HUES64 (cell line): ENCODE measurements around the gene FAAH2. TPM values are rescaled to one million over a fixed set of nuclear protein-coding genes. Genes with fewer than 3 reads are reported as not detected.

Experiments
- H3K27ac ChIP-seq: 2 replicates; pipeline ENCODE4 v1.7.0; 2013; ENCODE audit warnings: low read depth, low read length, inconsistent platforms
- H3K27me3 ChIP-seq: 2 replicates; pipeline ENCODE4 v1.6.1; 2013; ENCODE audit warnings: mild to moderate bottlenecking, low read length; ENCODE audit not compliant: insufficient read depth
- H3K36me3 ChIP-seq: 2 replicates; pipeline ENCODE4 v1.6.1; 2013; ENCODE audit warnings: mild to moderate bottlenecking, low read length; ENCODE audit not compliant: insufficient read depth
- H3K4me1 ChIP-seq: 2 replicates; pipeline ENCODE4 v1.6.1; 2013; ENCODE audit warnings: mild to moderate bottlenecking, low read length, moderate library complexity; ENCODE audit not compliant: insufficient read depth
- H3K4me3 ChIP-seq: 2 replicates; pipeline ENCODE4 v1.5.1; 2013; ENCODE audit warnings: mild to moderate bottlenecking, low read length, moderate library complexity
- H3K9ac ChIP-seq: 2 replicates; pipeline ENCODE4 v1.6.1; 2013; ENCODE audit warnings: mild to moderate bottlenecking, low read depth, low read length
- H3K9me3 ChIP-seq: 2 replicates; pipeline ENCODE4 v1.6.1; 2013; ENCODE audit warnings: low read depth, low read length; ENCODE audit not compliant: insufficient read depth
- WGBS: fragments of 150-250, 120-280 bp; methylation state at CpG from one replicate; pipeline ENCODE4 v1.1.7; 2013; ENCODE audit warnings: missing lambda C conversion rate; 5-methylcytosine and 5-hydroxymethylcytosine counted together
- polyA plus RNA-seq, 2 experiments: library from polyadenylated mRNA; stranded (reverse); fragments of 50-300 nt; gene quantifications; one replicate each; pipeline ENCODE4 v1.2.3, GENCODE V29; 2013

FAAH2 gene
- 2.4 TPM for polyA plus RNA-seq (2013, experiment 1 of 2)
- polyA plus RNA-seq (2013, experiment 2 of 2): 3.4 TPM

GRCh38 chrX:57286507-57287251 is at the start of gene FAAH2:
FAAH2 (plus strand) TSS chrX:57286706; CDS start chrX:57286826, 120 bp downstream.
- Histone ChIP-seq H3K27ac (peak within 1 kb of the TSS; percentile 56; the same call in 1 of the 2 replicates), H3K9ac (peak within 1 kb of the TSS; percentile 71), H3K27me3 (no peaks in the 10 kb centered on the region), H3K4me1 (no peaks in the 10 kb centered on the region), H3K36me3 (no peaks in the 10 kb centered on the region), H3K9me3 (no peaks in the 10 kb centered on the region), H3K4me3 (peak within 1 kb of the TSS; percentile 88)
- WGBS: 9% methylated on average over 19 of the region's 22 CpGs

GRCh38 chrX:57241967-57242366 is 44.5 kb upstream of the FAAH2 start:
- Histone ChIP-seq H3K27me3 (no peaks in the 10 kb centered on the region), H3K9ac (no peak overlapping the region), H3K4me3 (no peak overlapping the region), H3K36me3 (no peaks in the 10 kb centered on the region), H3K4me1 (no peaks in the 10 kb centered on the region), H3K9me3 (no peaks in the 10 kb centered on the region), H3K27ac (no peak overlapping the region)
- WGBS: 95% methylated on average over 6 of the region's 7 CpGs

- Histone ChIP-seq H3K9me3 (peaks cover 16% of the 10 kb centered on the region), H3K27ac (no peak overlapping the region), H3K4me1 (no peaks in the 10 kb centered on the region), H3K9ac (no peak overlapping the region), H3K36me3 (no peaks in the 10 kb centered on the region), H3K27me3 (no peaks in the 10 kb centered on the region), H3K4me3 (no peak overlapping the region)
- 94% methylated on average over 6 of the region's 6 CpGs for WGBS
These were observed 34.5 kb upstream of the FAAH2 start for GRCh38 chrX:57251965-57252364.

- 87% methylated on average over 4 of the region's 4 CpGs for WGBS
- Histone ChIP-seq H3K9me3 (no peaks in the 10 kb centered on the region), H3K9ac (no peak overlapping the region), H3K27me3 (no peaks in the 10 kb centered on the region), H3K27ac (no peak overlapping the region), H3K4me1 (no peaks in the 10 kb centered on the region), H3K36me3 (no peaks in the 10 kb centered on the region), H3K4me3 (no peak overlapping the region)
These were observed 21.4 kb upstream of the FAAH2 start for GRCh38 chrX:57265126-57265525.

- no peaks in the 10 kb centered on the region for H3K27me3 ChIP-seq
- H3K9ac ChIP-seq: no peak overlapping the region
- H3K4me3 ChIP-seq: no peak overlapping the region
- no peaks in the 10 kb centered on the region for H3K9me3 ChIP-seq
- 94% methylated on average over 3 of the region's 3 CpGs for WGBS
- no peaks in the 10 kb centered on the region for H3K36me3 ChIP-seq
- no peaks in the 10 kb centered on the region for H3K4me1 ChIP-seq
- H3K27ac ChIP-seq: no peak overlapping the region
These were observed 20.2 kb upstream of the FAAH2 start for GRCh38 chrX:57266275-57266674.

GRCh38 chrX:57266871-57267270 is 19.6 kb upstream of the FAAH2 start:
- no peaks in the 10 kb centered on the region for H3K36me3 ChIP-seq
- 88% methylated on average over 2 of the region's 2 CpGs for WGBS
- H3K27me3 ChIP-seq: no peaks in the 10 kb centered on the region
- no peak overlapping the region for H3K9ac ChIP-seq
- no peaks in the 10 kb centered on the region for H3K4me1 ChIP-seq
- H3K4me3 ChIP-seq: no peak overlapping the region
- H3K9me3 ChIP-seq: no peaks in the 10 kb centered on the region
- H3K27ac ChIP-seq: no peak overlapping the region

GRCh38 chrX:57267308-57267707 is 19.2 kb upstream of the FAAH2 start:
- Histone ChIP-seq H3K4me3 (no peak overlapping the region), H3K9me3 (no peaks in the 10 kb centered on the region), H3K9ac (no peak overlapping the region), H3K4me1 (no peaks in the 10 kb centered on the region), H3K27ac (no peak overlapping the region), H3K27me3 (no peaks in the 10 kb centered on the region), H3K36me3 (no peaks in the 10 kb centered on the region)
- WGBS: 100% methylated on average over 1 of the region's 1 CpG

- Histone ChIP-seq H3K9ac (no peak overlapping the region), H3K36me3 (no peaks in the 10 kb centered on the region), H3K9me3 (peaks cover 2% of the 10 kb centered on the region; the same call in 1 of the 2 replicates), H3K4me1 (no peaks in the 10 kb centered on the region), H3K27ac (no peak overlapping the region), H3K27me3 (no peaks in the 10 kb centered on the region), H3K4me3 (no peak overlapping the region)
- 93% methylated on average over 3 of the region's 3 CpGs for WGBS
These were observed 15.5 kb upstream of the FAAH2 start for GRCh38 chrX:57270980-57271379.

- Histone ChIP-seq H3K4me1 (no peaks in the 10 kb centered on the region), H3K27ac (no peak overlapping the region), H3K4me3 (no peak overlapping the region), H3K9me3 (no peaks in the 10 kb centered on the region), H3K27me3 (no peaks in the 10 kb centered on the region), H3K9ac (no peak overlapping the region), H3K36me3 (no peaks in the 10 kb centered on the region)
- WGBS: 78% methylated on average over 4 of the region's 4 CpGs
These were observed 3.9 kb upstream of the FAAH2 start for GRCh38 chrX:57282568-57282967.

GRCh38 chrX:57285001-57285400 is 1.5 kb upstream of the FAAH2 start:
- Histone ChIP-seq H3K9me3 (no peaks in the 10 kb centered on the region), H3K9ac (no peak overlapping the region), H3K4me1 (no peaks in the 10 kb centered on the region), H3K27ac (no peak overlapping the region), H3K27me3 (no peaks in the 10 kb centered on the region), H3K36me3 (no peaks in the 10 kb centered on the region), H3K4me3 (no peak overlapping the region)
- 97% methylated on average over 3 of the region's 3 CpGs for WGBS

- no peaks in the 10 kb centered on the region for H3K4me1 ChIP-seq
- 92% methylated on average over 1 of the region's 1 CpG for WGBS
- H3K9ac ChIP-seq: no peak overlapping the region
- H3K36me3 ChIP-seq: peaks cover 10% of the 10 kb centered on the region
- no peak overlapping the region for H3K27ac ChIP-seq
- H3K27me3 ChIP-seq: no peaks in the 10 kb centered on the region
- no peak overlapping the region for H3K4me3 ChIP-seq
- H3K9me3 ChIP-seq: no peaks in the 10 kb centered on the region
These were observed 2.6 kb downstream of the FAAH2 start for GRCh38 chrX:57289089-57289488.

GRCh38 chrX:57294961-57295360 is 8.5 kb downstream of the FAAH2 start:
- Histone ChIP-seq H3K27ac (no peak overlapping the region), H3K36me3 (peaks cover 21% of the 10 kb centered on the region), H3K9ac (no peak overlapping the region), H3K4me3 (no peak overlapping the region), H3K9me3 (peaks cover 8% of the 10 kb centered on the region), H3K4me1 (no peaks in the 10 kb centered on the region), H3K27me3 (no peaks in the 10 kb centered on the region)
